AG04450 (cell line): ENCODE results near the gene AMMECR1. TPM values are rescaled to one million over a fixed set of nuclear protein-coding genes. Genes with fewer than 3 reads are reported as not detected.

Source experiments
- CTCF ChIA-PET: fragments of 300-600, 350-600 bp; formaldehyde crosslinking; extraction: SDS; loops from one replicate; lab custom pipeline; 2022; ENCODE audit warnings: antibody characterized with exemption, inconsistent platforms; lab: Charles Lee
- POLR2A ChIA-PET: fragments of 350-600 bp; formaldehyde crosslinking; extraction: SDS; loops from one replicate; lab custom pipeline; 2021; ENCODE audit warnings: antibody characterized with exemption, inconsistent platforms; lab: Yijun Ruan, JAX
- DNase-seq: peaks from one replicate; pipeline ENCODE4 v3.0.0-alpha.2; 2011; ENCODE audit warnings: low read depth, low spot score
- H3K27ac ChIP-seq: one replicate; pipeline ENCODE4 v1.5.1; 2012; ENCODE audit warnings: low read depth, low read length, control low read depth
- H3K27me3 ChIP-seq: one replicate; pipeline ENCODE4 v1.6.0; 2012; ENCODE audit warnings: low read length; ENCODE audit not compliant: control insufficient read depth, insufficient read depth
- H3K4me3 ChIP-seq: 2 replicates; pipeline ENCODE4 v1.5.1; 2011; ENCODE audit warnings: mild to moderate bottlenecking, low read depth, low read length, control low read depth
- H3K9me3 ChIP-seq: 2 replicates; pipeline ENCODE4 v1.5.1; 2012; ENCODE audit warnings: low read length; ENCODE audit not compliant: control insufficient read depth, insufficient read depth
- CTCF ChIP-seq: IDR thresholded peaks from 2 replicates; pipeline ENCODE4 v1.5.1; 2011; ENCODE audit warnings: low read depth, low read length, control low read depth, inconsistent platforms
- polyA plus RNA-seq: library from polyadenylated mRNA; depleted of rRNA; stranded (reverse); fragments of >200 nt; gene quantifications from 2 replicates; pipeline ENCODE4 v1.2.3, GENCODE V29; 2011

Gene AMMECR1
- polyA plus RNA-seq, 1 experiment: 13.0 TPM

GRCh38 chrX:110287605-110288004, 30.3 kb downstream of the AMMECR1 start:
- H3K27me3 ChIP-seq: no peaks in the 10 kb centered on the region
- DNase-seq: no peak
- TF ChIP-seq CTCF: no peak
- H3K27ac ChIP-seq: no peak overlapping the region
- CTCF ChIA-PET: interaction anchor here (1.4 to 1.9 kb wide), 2 partner anchors 120 to 127 kb away, joined by 4 to 5 read pairs; no protein-coding TSS in a partner anchor
- H3K4me3 ChIP-seq: no peak overlapping the region
- POLR2A ChIA-PET: interaction anchor here (0.7 to 1.5 kb wide), 2 partner anchors 28 to 30 kb away, joined by 4 to 5 read pairs; no protein-coding TSS in a partner anchor
- no peaks in the 10 kb centered on the region for H3K9me3 ChIP-seq

GRCh38 chrX:110286106-110286505, 31.8 kb downstream of the AMMECR1 start:
- CTCF ChIA-PET: interaction anchor here (1.4 kb wide), 1 partner anchor 122 kb away, joined by 5 read pairs; no protein-coding TSS in a partner anchor
- TF ChIP-seq CTCF: no peak
- Histone ChIP-seq H3K27ac (peak overlapping the region; percentile 91), H3K4me3 (no peak overlapping the region), H3K27me3 (no peaks in the 10 kb centered on the region), H3K9me3 (no peaks in the 10 kb centered on the region)
- POLR2A ChIA-PET: no interaction called here
- DNase-seq: peak; percentile 50

DNA sequence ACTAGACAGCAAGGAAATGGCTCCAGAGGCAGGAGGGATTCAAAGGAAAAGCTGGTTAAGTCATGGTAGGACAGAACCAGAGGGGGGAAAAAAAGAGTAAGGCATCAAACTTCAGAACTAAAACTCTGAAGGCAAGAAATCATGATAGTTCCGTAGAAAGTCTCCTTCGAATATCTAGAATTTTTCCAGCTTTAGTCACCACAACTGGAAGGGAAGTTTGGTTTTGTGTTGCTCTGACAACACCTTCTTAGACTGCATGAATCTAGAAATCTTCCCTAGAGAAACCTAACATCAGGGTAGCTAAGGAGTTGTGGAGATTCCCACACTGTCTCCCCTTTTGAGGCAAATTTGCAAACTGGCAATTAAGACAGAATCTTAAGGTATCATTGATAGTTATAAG, 33.7 kb downstream of the AMMECR1 start:
- ChIA-PET POLR2A (no interaction called here), CTCF (interaction anchor here (1.0 kb wide), 1 partner anchor 22 kb away, joined by 3 read pairs; no protein-coding TSS in a partner anchor)
- no peak overlapping the region for H3K4me3 ChIP-seq
- peak; percentile 45 for DNase-seq
- no peak for TF ChIP-seq CTCF
- H3K9me3 ChIP-seq: no peaks in the 10 kb centered on the region
- H3K27ac ChIP-seq: peak overlapping the region; percentile 82
- no peaks in the 10 kb centered on the region for H3K27me3 ChIP-seq

DNA sequence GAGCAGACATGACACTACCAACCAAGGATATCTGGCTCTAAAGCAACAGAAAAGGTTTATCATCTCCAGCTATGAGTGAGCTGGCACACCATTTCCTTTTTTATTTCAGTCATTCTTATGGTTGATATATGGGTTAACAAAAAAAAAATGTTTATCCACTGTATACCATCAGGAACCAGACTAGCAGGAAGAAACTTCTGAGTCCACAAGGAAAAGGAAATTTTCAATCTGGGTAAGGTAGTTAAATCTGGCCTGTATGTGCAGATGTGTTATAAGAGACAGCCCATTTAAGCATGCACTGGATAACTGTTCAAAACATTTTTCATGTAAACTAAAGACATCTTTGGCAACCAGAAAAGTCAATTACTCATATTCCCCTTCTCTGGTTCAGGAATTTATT, 35.0 kb downstream of the AMMECR1 start:
- H3K4me3 ChIP-seq: no peak overlapping the region
- DNase-seq: no peak
- no peaks in the 10 kb centered on the region for H3K9me3 ChIP-seq
- no peaks in the 10 kb centered on the region for H3K27me3 ChIP-seq
- ChIA-PET POLR2A (no interaction called here), CTCF (no interaction called here)
- H3K27ac ChIP-seq: no peak overlapping the region
- no peak for TF ChIP-seq CTCF

DNA sequence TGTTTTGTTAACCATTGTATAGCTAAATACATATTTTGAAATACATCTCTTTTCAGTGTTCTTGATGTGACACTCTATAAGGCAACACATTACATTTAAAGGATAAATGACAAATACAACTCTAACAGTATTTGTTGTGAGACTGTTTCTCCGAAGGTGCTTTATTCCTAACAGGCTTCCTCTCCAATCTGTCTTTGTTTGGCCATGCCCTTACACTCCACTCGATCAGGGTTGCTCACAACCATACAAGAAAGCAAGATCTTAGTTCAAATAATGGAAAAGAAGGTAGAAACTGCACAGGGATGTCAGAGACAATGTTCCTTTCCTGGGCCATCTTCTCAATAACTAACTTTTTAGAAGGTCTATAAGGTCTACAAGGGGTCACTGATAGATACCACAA, 36.5 kb downstream of the AMMECR1 start:
- Histone ChIP-seq H3K4me3 (no peak overlapping the region), H3K27me3 (no peaks in the 10 kb centered on the region), H3K27ac (no peak overlapping the region), H3K9me3 (no peaks in the 10 kb centered on the region)
- ChIA-PET CTCF (interaction anchor here (0.6 kb wide), 2 partner anchors 70 to 91 kb away, joined by 3 to 4 read pairs; no protein-coding TSS in a partner anchor), POLR2A (no interaction called here)
- no peak for DNase-seq
- TF ChIP-seq CTCF: no peak
